ENCODE results near the gene CLEC6A.
"Not testable (repeated sequence)": the region's sequence is repeated elsewhere in the genome, so short reads cannot be mapped to it uniquely, and the experiment has no call there.

CLEC6A gene

GRCh38 chr12:8496074-8496473 lies 40.3 kb downstream of the CLEC6A start:
- FAIRE-seq: not testable (repeated sequence)

GRCh38 chr12:8499616-8500015 lies 43.9 kb downstream of the CLEC6A start:
- no peak for FAIRE-seq

- no peak for FAIRE-seq
These were observed 46.0 kb downstream of the CLEC6A start for GRCh38 chr12:8501720-8502119.

- FAIRE-seq: no peak
These were observed 48.6 kb downstream of the CLEC6A start for GRCh38 chr12:8504351-8504750.

GRCh38 chr12:8507596-8507995 lies 51.8 kb downstream of the CLEC6A start:
- FAIRE-seq: no peak

GRCh38 chr12:8508223-8508622 lies 52.5 kb downstream of the CLEC6A start:
- no peak for FAIRE-seq

- no peak for FAIRE-seq
These were observed 53.4 kb downstream of the CLEC6A start for GRCh38 chr12:8508910-8509841.

- no peak for FAIRE-seq
These were observed 57.5 kb downstream of the CLEC6A start, which contains the start of gene CLEC4D for GRCh38 chr12:8513256-8513655. Gene CLEC4D (plus strand): TSS chr12:8513503. CDS start chr12:8513733, 230 bp downstream.

GRCh38 chr12:8517971-8518370 lies 62.2 kb downstream of the CLEC6A start:
- no peak for FAIRE-seq

- no peak for FAIRE-seq
These were observed 63.4 kb downstream of the CLEC6A start for GRCh38 chr12:8519171-8519570.

- no peak for FAIRE-seq
These were observed 71.7 kb downstream of the CLEC6A start for GRCh38 chr12:8527250-8528130.

Measured in TTC549 (cell line).